GM23338 (cell line): ENCODE measurements around the gene XPO6. TPM values are rescaled to one million over a fixed set of nuclear protein-coding genes. Genes with fewer than 3 reads are reported as not detected.

Experiments used
- ATAC-seq: fragments of 200-7000 bp; cut with Tn5 transposase; 3 replicates; pipeline ENCODE4 v1.9.1; 2020
- DNase-seq: peaks from one replicate; pipeline ENCODE4 v3.0.0-alpha.2; 2015; ENCODE audit warnings: low spot score
- H2AFZ ChIP-seq: fragments of 200-600 bp; sonication (generic); 2 replicates; pipeline ENCODE4 v1.8.0; 2016; ENCODE audit warnings: antibody characterized with exemption, mild to moderate bottlenecking, moderate library complexity
- H3F3A ChIP-seq: fragments of 200-600 bp; sonication (generic); replicated peaks from 2 replicates; pipeline ENCODE4 v1.8.0; 2017; ENCODE audit warnings: antibody characterized with exemption, mixed run types, low read depth
- H3K27ac ChIP-seq: fragments of 200-600 bp; sonication (generic); 2 replicates; pipeline ENCODE4 v1.6.1; 2016; ENCODE audit warnings: low read depth
- H3K27me3 ChIP-seq: fragments of 200-600 bp; sonication (generic); 2 replicates; pipeline ENCODE4 v1.8.0; 2016; ENCODE audit warnings: mild to moderate bottlenecking, mixed run types, moderate library complexity; ENCODE audit not compliant: insufficient read depth
- H3K36me3 ChIP-seq: fragments of 200-600 bp; sonication (generic); 2 replicates; pipeline ENCODE4 v1.8.0; 2016; ENCODE audit warnings: mild to moderate bottlenecking; ENCODE audit not compliant: insufficient read depth
- H3K4me1 ChIP-seq: fragments of 200-600 bp; sonication (generic); 2 replicates; pipeline ENCODE4 v1.8.0; 2016; ENCODE audit warnings: mild to moderate bottlenecking, moderate library complexity; ENCODE audit not compliant: insufficient read depth
- H3K4me2 ChIP-seq: fragments of 200-600 bp; sonication (generic); 2 replicates; pipeline ENCODE4 v1.7.1; 2017; ENCODE audit warnings: mixed run types
- H3K4me3 ChIP-seq: fragments of 200-600 bp; sonication (generic); 2 replicates; pipeline ENCODE4 v1.6.1; 2016; ENCODE audit warnings: mixed run types
- H3K79me2 ChIP-seq: fragments of 200-600 bp; sonication (generic); replicated peaks from 2 replicates; pipeline ENCODE4 v1.8.0; 2017; ENCODE audit warnings: mild to moderate bottlenecking; ENCODE audit not compliant: insufficient read depth
- H3K9me2 ChIP-seq: fragments of 200-600 bp; sonication (generic); 2 replicates; pipeline ENCODE4 v1.8.0; 2017; ENCODE audit not compliant: insufficient read depth
- H4K20me1 ChIP-seq: fragments of 200-600 bp; sonication (generic); replicated peaks from 2 replicates; pipeline ENCODE4 v1.8.0; 2017; ENCODE audit warnings: mild to moderate bottlenecking; ENCODE audit not compliant: insufficient read depth
- H3K27ac Mint-ChIP-seq: 2 replicates; pipeline ENCODE4 v1.8.0; 2020; ENCODE audit warnings: inconsistent platforms, mild to moderate bottlenecking, moderate library complexity, mixed read lengths
- H3K27me3 Mint-ChIP-seq: 3 replicates; pipeline ENCODE4 v1.8.0; 2022; ENCODE audit warnings: low read depth, mild to moderate bottlenecking, moderate library complexity, mixed read lengths, inconsistent platforms; ENCODE audit not compliant: insufficient read depth, poor library complexity
- H3K36me3 Mint-ChIP-seq: 3 replicates; pipeline ENCODE4 v1.8.0; 2021; ENCODE audit warnings: low read depth, mild to moderate bottlenecking, inconsistent platforms, moderate library complexity, mixed read lengths
- H3K4me1 Mint-ChIP-seq: 3 replicates; pipeline ENCODE4 v1.8.0; 2020; ENCODE audit warnings: mild to moderate bottlenecking, inconsistent platforms, mixed read lengths
- H3K4me3 Mint-ChIP-seq: 3 replicates; pipeline ENCODE4 v1.8.0; 2021; ENCODE audit warnings: moderate library complexity, mild to moderate bottlenecking, inconsistent platforms, mixed read lengths
- H3K9me3 Mint-ChIP-seq: 3 replicates; pipeline ENCODE4 v1.8.0; 2020; ENCODE audit warnings: moderate library complexity, mild to moderate bottlenecking, inconsistent platforms, mixed read lengths
- CREB1 ChIP-seq: fragments of 250-450 bp; sonication (Bioruptor Pico); IDR thresholded peaks from 2 replicates; pipeline ENCODE4 v1.5.0; 2020; ENCODE audit warnings: low read depth, mild to moderate bottlenecking, moderate library complexity
- EZH2phosphoT487 ChIP-seq: fragments of 200-600 bp; sonication (generic); IDR thresholded peaks from one replicate; pipeline ENCODE4 v1.8.1; 2018; ENCODE audit warnings: antibody characterized with exemption; ENCODE audit not compliant: unreplicated experiment
- JUNB ChIP-seq: IDR thresholded peaks from one replicate; pipeline ENCODE4 v1.6.1; 2016; ENCODE audit warnings: antibody characterized with exemption; ENCODE audit not compliant: unreplicated experiment
- NANOG ChIP-seq: IDR thresholded peaks from 2 replicates; pipeline ENCODE4 v1.6.1; 2016; ENCODE audit warnings: antibody characterized with exemption, borderline replicate concordance
- POLR2AphosphoS5 ChIP-seq: IDR thresholded peaks from 2 replicates; pipeline ENCODE4 v1.6.1; 2016; ENCODE audit warnings: antibody characterized with exemption, low read depth
- STAT1 ChIP-seq: IDR thresholded peaks from one replicate; pipeline ENCODE4 v1.6.1; 2016; ENCODE audit warnings: antibody characterized with exemption; ENCODE audit not compliant: unreplicated experiment
- polyA plus RNA-seq: library from polyadenylated mRNA; unstranded; fragments of >200 nt; fragmentation: Nextera tagmentation; extraction: Ambion mirVana; gene quantifications from 2 replicates; pipeline ENCODE4 v1.2.1, GENCODE V29; 2016
- total RNA-seq: library from RNA; depleted of rRNA; stranded (reverse); fragments of >200 nt; shearing (Covaris generic); gene quantifications from 2 replicates; pipeline ENCODE4 v1.2.3, GENCODE V29; 2014
- TF ChIP-seq, protein P1 (sequence below): IDR thresholded peaks from one replicate; pipeline ENCODE4 v1.6.1; 2018; ENCODE audit warnings: antibody characterized with exemption; ENCODE audit not compliant: unreplicated experiment
- TF ChIP-seq, protein P2 (sequence below), 2 experiments: fragments of 200-600 bp in 1 of 2; sonication (generic) in 1 of 2; conservative IDR thresholded peaks; 2 replicates each; pipeline versions ENCODE4 v1.5.1 to v1.6.1; 2016 to 2017; ENCODE audit warnings: antibody characterized with exemption in 2 of 2, low read depth in 2 of 2, mild to moderate bottlenecking in 2 of 2, moderate library complexity in 1 of 2
- TF ChIP-seq, protein P3 (sequence below): IDR thresholded peaks from 2 replicates; pipeline ENCODE4 v1.6.1; 2016; ENCODE audit warnings: antibody characterized with exemption

Gene XPO6
- total and polyA plus RNA-seq, 2 experiments from 2014 or later, result 83.9 to 178 TPM

DNA sequence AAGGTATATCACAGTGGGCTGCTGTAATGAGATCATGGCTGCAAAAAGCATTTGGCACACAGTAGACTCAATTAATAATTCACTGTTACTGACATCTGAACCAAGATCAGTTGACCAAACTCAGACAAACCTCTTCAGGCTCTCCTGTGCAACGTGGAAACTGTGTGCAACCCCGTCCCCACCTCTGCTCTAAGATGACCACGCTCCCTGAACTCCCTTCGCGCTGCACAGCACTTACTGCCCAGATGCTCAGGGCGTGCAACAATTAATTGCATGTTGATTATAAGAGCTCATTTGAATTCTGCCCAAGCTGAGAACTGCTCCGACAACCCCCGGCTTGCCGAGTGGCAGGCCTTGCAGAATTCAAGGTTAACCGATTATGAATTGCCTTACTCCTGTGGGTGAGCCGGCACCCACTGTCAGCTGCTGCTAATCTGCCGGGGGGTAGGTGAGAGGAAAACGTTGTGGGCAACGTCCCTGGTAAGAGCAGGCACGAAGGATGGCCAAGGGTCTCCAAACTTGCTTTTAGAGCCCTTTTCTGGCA, 147.0 kb downstream of the XPO6 start:
- Histone ChIP-seq H3K27ac (no peak overlapping the region), H2AFZ (no peak overlapping the region), H3K9me2 (no peaks in the 10 kb centered on the region), H3K36me3 (no peaks in the 10 kb centered on the region), H3F3A (no peaks in the 10 kb centered on the region), H3K79me2 (no peaks in the 10 kb centered on the region), H3K27me3 (peaks cover 58% of the 10 kb centered on the region), H3K4me2 (no peak overlapping the region), H3K4me3 (no peak overlapping the region), H3K4me1 (no peaks in the 10 kb centered on the region; the same call in 1 of the 2 replicates), H4K20me1 (no peaks in the 10 kb centered on the region)
- TF ChIP-seq JUNB, result no peak
- TF ChIP-seq, protein P1, sequence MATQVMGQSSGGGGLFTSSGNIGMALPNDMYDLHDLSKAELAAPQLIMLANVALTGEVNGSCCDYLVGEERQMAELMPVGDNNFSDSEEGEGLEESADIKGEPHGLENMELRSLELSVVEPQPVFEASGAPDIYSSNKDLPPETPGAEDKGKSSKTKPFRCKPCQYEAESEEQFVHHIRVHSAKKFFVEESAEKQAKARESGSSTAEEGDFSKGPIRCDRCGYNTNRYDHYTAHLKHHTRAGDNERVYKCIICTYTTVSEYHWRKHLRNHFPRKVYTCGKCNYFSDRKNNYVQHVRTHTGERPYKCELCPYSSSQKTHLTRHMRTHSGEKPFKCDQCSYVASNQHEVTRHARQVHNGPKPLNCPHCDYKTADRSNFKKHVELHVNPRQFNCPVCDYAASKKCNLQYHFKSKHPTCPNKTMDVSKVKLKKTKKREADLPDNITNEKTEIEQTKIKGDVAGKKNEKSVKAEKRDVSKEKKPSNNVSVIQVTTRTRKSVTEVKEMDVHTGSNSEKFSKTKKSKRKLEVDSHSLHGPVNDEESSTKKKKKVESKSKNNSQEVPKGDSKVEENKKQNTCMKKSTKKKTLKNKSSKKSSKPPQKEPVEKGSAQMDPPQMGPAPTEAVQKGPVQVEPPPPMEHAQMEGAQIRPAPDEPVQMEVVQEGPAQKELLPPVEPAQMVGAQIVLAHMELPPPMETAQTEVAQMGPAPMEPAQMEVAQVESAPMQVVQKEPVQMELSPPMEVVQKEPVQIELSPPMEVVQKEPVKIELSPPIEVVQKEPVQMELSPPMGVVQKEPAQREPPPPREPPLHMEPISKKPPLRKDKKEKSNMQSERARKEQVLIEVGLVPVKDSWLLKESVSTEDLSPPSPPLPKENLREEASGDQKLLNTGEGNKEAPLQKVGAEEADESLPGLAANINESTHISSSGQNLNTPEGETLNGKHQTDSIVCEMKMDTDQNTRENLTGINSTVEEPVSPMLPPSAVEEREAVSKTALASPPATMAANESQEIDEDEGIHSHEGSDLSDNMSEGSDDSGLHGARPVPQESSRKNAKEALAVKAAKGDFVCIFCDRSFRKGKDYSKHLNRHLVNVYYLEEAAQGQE, result no peak
- no peak for TF ChIP-seq POLR2AphosphoS5
- TF ChIP-seq, protein P2, sequence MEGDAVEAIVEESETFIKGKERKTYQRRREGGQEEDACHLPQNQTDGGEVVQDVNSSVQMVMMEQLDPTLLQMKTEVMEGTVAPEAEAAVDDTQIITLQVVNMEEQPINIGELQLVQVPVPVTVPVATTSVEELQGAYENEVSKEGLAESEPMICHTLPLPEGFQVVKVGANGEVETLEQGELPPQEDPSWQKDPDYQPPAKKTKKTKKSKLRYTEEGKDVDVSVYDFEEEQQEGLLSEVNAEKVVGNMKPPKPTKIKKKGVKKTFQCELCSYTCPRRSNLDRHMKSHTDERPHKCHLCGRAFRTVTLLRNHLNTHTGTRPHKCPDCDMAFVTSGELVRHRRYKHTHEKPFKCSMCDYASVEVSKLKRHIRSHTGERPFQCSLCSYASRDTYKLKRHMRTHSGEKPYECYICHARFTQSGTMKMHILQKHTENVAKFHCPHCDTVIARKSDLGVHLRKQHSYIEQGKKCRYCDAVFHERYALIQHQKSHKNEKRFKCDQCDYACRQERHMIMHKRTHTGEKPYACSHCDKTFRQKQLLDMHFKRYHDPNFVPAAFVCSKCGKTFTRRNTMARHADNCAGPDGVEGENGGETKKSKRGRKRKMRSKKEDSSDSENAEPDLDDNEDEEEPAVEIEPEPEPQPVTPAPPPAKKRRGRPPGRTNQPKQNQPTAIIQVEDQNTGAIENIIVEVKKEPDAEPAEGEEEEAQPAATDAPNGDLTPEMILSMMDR (conservative IDR thresholded peaks at IDR 0.05; ENCODE audit: low read depth in 2 of 2), result no peak
- TF ChIP-seq, protein P3, sequence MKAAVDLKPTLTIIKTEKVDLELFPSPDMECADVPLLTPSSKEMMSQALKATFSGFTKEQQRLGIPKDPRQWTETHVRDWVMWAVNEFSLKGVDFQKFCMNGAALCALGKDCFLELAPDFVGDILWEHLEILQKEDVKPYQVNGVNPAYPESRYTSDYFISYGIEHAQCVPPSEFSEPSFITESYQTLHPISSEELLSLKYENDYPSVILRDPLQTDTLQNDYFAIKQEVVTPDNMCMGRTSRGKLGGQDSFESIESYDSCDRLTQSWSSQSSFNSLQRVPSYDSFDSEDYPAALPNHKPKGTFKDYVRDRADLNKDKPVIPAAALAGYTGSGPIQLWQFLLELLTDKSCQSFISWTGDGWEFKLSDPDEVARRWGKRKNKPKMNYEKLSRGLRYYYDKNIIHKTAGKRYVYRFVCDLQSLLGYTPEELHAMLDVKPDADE, result no peak
- no peak for TF ChIP-seq STAT1
- TF ChIP-seq EZH2phosphoT487, result no peak
- Mint-ChIP-seq H3K4me1 (no peaks in the 10 kb centered on the region), H3K27ac (no peak overlapping the region), H3K9me3 (no peaks in the 10 kb centered on the region), H3K27me3 (peaks cover 36% of the 10 kb centered on the region), H3K4me3 (peak overlapping the region; percentile 35; the same call in 2 of the 3 replicates), H3K36me3 (no peaks in the 10 kb centered on the region)
- no peak for ATAC-seq
- DNase-seq, result no peak

DNA sequence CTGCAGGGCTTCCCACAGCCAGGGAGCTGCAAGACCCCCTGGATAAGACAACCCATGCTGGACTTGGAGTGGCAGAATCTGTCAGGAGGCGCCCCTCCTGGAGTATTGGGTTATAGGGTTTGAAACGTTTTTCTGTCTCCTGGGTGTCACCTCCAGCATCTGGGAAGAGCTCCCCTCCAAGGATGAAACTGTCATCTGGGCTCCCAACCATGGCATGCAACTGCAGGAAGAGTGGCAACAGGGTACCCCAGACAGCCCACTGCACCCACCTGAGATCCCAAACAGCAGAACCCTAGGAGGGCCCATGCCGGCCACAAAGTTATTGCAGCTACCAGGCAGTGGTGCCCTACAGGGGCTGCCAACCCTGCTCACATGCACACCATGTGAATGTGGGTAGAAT, 147.6 kb downstream of the XPO6 start:
- Histone ChIP-seq H3K4me2 (peak overlapping the region; percentile 77), H2AFZ (no peak overlapping the region), H3K4me1 (no peaks in the 10 kb centered on the region; the same call in 1 of the 2 replicates), H3K79me2 (no peaks in the 10 kb centered on the region), H3K27ac (no peak overlapping the region), H3K9me2 (no peaks in the 10 kb centered on the region), H3K36me3 (no peaks in the 10 kb centered on the region), H4K20me1 (no peaks in the 10 kb centered on the region), H3K4me3 (peak overlapping the region; percentile 58; the same call in 1 of the 2 replicates), H3F3A (no peaks in the 10 kb centered on the region), H3K27me3 (peaks cover 61% of the 10 kb centered on the region)
- no peak; the same call in 2 of the 3 replicates for ATAC-seq
- Mint-ChIP-seq H3K4me3 (0 out of 3 replicates have a peak overlapping the region, but pooled peaks have one; percentile 55), H3K9me3 (no peaks in the 10 kb centered on the region), H3K27ac (no peak overlapping the region), H3K4me1 (no peaks in the 10 kb centered on the region; the same call in 2 of the 3 replicates), H3K27me3 (peaks cover 38% of the 10 kb centered on the region), H3K36me3 (no peaks in the 10 kb centered on the region)
- no peak for DNase-seq
- TF ChIP-seq, protein P2 (conservative IDR thresholded peaks at IDR 0.05; ENCODE audit: low read depth in 2 of 2), result no peak
- TF ChIP-seq JUNB (no peak), CREB1 (CRISPR knock-in tag) (no peak), POLR2AphosphoS5 (no peak), NANOG (no peak)
